ENCODE measurements around the gene APEH.

The APEH gene

DNA sequence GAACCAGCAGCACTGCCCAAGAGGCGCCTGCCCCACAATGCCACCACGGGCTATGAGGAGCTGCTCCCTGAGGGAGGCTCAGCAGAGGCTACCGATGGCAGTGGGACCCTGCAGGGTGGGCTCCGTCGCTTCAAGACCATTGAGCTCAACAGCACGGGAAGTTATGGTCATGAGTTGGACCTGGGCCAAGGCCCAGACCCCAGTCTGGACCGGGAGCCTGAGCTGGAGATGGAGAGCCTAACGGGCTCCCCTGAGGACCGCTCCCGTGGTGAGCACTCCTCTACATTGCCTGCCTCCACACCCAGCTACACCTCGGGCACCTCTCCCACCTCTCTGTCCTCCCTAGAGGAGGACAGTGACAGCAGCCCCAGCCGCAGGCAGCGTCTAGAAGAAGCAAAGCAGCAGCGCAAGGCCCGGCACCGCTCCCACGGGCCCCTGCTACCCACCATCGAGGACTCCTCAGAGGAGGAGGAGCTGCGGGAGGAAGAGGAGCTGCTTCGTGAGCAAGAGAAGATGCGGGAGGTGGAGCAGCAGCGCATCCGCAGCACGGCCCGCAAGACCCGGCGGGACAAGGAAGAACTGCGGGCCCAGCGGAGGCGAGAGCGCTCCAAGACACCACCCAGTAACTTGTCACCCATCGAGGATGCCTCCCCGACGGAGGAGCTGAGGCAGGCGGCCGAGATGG lies 21.8 kb upstream of the APEH start:
- no peak for DNase-seq

DNA sequence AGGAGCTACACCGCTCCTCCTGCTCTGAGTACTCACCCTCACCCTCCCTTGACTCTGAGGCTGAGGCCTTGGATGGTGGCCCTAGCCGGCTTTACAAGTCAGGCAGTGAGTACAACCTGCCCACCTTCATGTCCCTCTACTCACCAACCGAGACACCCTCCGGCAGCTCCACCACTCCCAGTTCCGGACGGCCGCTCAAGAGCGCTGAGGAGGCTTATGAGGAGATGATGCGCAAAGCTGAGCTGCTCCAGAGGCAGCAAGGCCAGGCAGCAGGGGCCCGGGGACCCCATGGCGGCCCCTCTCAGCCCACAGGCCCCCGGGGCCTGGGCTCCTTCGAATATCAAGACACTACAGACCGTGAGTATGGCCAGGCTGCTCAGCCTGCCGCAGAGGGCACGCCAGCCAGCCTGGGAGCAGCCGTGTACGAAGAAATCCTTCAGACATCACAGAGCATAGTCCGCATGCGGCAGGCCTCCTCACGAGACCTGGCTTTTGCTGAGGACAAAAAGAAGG lies 21.2 kb upstream of the APEH start:
- DNase-seq, result no peak

DNA sequence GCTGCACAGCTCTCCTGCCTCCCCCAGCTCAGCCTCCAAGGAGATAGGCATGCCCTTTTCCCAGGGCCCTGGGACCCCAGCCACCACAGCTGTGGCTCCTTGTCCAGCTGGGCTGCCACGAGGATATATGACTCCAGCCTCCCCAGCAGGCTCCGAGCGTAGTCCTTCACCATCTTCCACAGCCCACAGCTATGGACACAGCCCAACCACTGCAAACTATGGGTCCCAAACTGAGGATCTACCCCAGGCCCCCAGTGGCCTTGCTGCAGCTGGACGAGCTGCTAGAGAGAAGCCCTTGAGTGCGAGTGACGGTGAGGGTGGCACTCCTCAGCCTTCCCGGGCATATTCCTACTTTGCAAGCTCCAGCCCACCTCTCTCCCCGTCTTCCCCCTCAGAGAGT lies 20.5 kb upstream of the APEH start:
- DNase-seq, result no peak

DNA sequence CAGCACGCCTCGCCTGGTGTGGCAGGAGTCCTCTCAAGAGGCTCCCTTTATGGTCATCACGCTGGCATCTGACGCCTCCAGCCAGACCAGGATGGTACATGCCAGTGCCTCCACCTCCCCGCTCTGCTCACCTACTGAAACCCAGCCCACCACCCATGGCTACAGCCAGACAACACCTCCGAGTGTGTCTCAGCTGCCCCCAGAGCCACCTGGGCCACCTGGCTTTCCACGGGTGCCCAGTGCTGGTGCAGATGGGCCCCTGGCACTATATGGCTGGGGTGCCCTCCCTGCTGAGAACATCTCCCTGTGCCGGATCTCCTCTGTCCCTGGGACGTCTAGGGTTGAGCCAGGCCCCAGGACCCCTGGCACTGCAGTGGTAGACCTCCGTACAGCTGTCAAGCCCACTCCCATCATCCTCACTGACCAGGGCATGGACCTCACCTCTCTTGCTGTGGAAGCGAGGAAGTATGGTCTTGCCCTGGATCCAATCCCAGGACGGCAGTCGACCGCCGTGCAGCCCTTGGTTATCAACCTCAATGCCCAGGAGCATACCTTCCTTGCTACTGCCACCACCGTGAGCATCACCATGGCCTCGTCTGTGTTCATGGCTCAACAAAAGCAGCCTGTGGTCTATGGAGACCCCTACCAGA lies 19.9 kb upstream of the APEH start:
- no peak for DNase-seq

DNA sequence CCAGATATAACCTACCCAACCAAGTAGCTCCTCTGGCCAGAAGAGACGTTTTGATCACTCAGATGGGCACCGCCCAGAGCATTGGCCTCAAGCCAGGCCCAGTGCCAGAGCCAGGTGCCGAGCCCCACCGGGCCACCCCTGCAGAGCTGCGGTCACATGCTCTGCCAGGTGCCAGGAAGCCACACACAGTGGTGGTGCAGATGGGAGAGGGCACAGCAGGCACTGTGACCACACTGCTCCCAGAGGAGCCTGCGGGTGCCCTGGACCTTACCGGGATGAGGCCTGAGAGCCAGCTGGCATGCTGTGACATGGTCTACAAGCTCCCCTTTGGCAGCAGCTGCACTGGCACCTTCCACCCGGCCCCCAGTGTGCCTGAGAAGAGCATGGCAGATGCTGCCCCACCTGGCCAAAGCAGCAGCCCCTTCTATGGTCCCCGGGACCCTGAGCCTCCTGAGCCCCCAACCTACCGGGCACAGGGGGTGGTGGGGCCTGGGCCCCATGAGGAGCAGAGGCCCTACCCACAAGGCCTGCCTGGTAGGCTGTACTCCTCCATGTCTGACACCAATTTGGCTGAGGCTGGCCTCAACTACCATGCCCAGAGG lies 19.1 kb upstream of the APEH start:
- peak; percentile 88 for DNase-seq

DNA sequence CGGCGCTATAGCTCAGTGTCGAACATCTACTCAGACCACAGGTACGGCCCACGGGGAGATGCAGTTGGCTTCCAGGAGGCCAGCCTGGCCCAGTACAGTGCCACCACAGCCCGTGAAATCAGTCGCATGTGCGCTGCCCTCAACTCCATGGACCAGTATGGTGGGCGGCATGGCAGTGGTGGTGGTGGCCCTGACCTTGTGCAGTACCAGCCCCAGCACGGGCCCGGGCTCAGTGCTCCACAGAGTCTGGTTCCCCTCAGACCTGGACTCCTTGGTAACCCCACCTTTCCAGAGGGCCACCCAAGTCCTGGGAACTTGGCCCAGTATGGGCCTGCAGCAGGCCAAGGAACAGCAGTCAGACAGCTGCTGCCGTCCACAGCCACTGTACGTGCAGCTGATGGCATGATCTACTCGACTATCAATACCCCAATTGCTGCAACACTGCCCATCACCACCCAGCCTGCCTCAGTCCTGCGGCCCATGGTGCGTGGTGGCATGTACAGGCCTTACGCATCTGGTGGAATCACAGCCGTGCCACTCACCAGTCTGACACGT lies 18.3 kb upstream of the APEH start:
- no peak for DNase-seq

DNA sequence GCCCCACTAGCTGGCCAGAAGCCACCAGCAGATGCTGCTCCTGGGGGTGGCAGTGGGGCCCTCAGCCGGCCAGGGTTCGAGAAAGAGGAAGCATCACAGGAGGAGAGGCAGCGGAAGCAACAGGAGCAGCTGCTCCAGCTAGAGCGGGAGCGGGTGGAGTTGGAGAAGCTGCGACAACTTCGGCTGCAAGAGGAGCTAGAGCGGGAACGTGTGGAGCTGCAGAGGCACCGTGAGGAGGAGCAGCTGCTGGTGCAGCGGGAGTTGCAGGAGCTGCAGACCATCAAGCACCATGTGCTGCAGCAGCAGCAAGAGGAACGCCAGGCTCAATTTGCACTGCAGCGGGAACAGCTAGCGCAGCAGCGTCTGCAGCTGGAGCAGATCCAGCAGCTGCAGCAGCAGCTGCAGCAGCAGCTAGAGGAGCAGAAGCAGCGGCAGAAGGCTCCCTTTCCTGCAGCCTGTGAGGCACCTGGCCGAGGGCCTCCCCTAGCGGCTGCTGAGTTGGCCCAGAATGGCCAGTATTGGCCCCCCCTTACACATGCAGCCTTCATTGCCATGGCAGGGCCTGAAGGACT lies 17.5 kb upstream of the APEH start:
- DNase-seq, result no peak

DNA sequence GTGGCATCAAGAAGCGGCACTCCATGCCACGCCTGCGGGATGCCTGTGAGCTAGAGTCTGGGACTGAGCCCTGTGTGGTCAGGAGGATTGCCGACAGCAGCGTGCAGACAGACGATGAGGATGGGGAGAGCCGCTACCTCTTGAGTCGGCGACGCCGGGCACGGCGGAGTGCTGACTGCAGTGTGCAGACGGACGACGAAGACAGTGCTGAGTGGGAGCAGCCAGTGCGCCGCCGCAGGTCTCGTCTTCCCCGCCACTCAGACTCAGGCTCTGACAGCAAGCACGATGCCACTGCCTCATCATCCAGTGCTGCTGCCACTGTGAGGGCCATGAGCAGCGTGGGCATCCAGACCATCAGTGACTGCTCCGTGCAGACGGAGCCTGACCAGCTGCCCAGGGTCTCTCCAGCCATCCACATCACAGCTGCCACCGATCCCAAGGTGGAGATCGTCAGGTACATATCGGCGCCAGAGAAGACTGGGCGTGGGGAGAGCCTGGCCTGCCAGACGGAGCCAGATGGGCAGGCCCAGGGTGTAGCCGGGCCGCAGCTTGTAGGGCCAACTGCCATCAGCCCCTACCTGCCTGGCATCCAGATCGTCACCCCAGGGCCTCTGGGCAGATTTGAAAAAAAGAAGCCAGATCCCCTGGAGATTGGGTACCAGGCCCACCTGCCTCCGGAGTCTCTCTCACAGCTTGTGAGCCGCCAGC lies 16.8 kb upstream of the APEH start:
- no peak for DNase-seq

DNA sequence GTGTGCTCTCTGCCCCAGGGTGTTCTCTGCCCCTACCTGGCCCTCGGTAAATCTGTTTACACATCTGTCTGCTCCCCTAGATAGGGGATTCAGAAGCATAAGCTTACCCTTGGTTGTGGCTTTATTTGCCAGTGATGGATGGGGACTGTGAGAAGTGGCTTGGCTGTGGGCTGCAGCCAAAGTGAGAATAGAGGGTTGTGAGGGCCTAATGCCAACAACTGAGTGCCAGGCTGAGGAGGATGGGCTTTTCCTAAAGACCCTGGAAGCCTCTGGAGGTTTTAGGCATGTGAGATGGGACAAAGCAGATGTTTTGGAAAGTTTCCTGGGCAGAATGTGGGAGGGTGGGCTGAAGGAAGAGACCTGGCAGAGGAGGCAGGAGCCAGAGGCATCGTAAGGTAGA lies 15.4 kb upstream of the APEH start:
- DNase-seq, result peak; percentile 29

DNA sequence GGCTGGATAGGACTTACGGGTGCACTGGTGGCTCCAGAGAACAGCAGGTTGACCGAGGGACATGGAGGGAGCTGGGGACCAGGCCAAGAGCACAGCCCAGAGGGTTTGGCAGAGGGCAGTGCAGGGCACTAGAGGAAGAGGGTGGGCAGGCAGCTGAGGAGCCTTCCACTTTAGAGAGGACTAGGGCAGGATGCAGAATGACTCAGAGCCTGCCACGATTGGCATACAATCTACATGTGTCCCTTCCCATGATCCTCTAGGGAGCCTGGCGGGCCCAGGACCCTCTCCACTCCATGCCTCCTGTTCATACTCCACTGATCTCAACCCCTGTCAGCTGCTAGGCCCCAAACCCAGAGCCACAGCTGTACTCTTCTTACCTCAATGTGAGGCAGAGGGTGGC lies 14.4 kb upstream of the APEH start:
- DNase-seq, result no peak

DNA sequence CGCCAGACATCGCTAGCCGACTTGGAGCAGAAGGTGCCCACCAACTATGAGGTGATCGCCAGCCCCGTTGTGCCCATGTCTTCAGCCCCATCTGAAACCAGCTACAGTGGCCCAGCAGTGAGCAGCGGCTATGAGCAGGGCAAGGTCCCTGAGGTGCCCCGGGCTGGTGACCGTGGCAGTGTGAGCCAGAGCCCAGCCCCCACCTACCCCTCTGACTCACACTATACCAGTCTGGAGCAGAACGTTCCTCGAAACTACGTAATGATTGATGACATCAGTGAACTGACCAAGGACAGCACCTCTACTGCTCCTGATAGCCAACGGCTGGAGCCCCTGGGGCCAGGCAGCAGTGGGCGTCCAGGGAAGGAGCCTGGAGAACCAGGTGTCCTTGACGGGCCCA lies 12.9 kb upstream of the APEH start:
- DNase-seq, result no peak

DNA sequence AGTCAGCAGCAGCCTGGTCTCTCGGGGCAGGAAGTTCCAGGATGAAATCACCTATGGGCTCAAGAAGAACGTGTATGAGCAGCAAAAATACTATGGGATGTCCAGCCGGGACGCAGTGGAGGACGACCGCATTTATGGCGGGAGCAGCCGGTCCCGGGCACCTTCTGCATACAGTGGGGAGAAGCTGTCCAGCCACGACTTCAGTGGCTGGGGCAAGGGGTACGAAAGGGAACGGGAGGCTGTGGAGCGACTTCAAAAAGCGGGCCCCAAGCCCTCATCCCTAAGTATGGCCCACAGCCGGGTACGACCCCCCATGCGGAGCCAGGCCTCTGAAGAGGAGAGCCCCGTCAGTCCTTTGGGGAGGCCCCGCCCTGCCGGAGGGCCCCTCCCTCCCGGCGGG lies 12.1 kb upstream of the APEH start:
- DNase-seq, result no peak

DNA sequence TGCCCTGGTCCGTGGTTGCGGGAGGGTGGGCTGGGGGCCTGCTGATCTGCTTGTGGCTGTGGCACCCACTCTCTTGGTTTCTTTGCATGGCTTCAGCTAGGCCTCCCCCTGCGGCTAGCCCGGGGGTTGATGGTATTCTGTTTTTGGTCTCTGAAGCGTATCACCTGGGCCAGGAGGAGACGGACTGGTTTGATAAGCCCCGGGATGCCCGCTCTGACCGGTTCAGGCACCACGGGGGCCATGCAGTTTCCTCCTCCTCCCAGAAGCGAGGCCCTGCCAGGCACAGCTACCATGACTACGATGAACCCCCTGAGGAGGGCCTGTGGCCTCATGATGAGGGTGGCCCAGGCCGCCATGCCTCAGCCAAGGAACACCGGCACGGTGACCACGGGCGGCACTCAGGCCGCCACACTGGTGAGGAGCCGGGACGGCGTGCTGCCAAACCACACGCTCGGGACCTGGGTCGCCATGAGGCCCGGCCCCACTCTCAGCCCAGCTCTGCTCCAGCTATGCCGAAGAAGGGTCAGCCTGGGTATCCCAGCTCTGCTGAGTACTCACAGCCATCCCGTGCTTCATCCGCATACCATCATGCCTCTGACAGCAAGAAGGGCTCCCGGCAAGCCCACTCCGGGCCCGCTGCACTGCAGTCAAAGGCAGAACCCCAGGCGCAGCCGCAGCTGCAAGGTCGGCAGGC lies 11.3 kb upstream of the APEH start:
- no peak for DNase-seq

DNA sequence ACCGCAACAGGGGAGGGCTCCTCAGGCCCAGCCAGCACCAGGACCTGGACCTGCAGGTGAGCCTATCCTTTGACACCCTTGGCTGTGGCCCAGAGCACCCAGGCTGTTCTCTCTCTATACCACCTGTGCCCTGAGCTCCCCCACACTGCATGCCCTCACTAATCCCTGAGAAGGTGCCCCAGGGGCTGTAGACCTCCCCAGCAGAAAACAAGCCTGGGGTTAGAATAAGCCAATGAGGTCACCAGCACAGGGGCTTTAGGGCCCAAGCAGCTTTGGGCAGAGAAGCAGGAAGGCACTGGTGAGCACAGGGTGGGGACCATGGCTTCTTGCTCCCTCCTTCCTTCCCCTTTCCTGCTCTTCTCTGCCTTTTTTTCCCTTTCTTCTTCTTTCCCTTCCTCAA lies 10.3 kb upstream of the APEH start:
- DNase-seq, result no peak

DNA sequence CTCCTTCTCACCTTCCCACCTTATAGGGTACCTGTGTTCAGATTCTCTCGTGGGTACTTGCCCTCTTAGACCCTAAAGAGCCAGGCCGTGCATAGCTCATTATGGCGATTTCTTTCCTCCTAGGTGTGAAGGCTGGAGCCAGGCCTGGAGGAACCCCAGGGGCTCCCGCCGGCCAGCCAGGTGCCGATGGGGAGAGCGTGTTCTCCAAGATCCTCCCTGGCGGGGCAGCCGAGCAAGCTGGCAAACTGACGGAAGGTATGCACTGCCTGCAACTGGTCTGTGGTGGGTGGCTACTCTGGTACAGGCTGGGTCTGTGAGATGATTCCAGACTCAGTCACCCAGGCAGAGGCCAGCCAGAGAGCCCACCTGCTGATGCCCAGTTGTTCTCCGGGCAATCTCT lies 9.9 kb upstream of the APEH start:
- DNase-seq, result peak; percentile 9

DNA sequence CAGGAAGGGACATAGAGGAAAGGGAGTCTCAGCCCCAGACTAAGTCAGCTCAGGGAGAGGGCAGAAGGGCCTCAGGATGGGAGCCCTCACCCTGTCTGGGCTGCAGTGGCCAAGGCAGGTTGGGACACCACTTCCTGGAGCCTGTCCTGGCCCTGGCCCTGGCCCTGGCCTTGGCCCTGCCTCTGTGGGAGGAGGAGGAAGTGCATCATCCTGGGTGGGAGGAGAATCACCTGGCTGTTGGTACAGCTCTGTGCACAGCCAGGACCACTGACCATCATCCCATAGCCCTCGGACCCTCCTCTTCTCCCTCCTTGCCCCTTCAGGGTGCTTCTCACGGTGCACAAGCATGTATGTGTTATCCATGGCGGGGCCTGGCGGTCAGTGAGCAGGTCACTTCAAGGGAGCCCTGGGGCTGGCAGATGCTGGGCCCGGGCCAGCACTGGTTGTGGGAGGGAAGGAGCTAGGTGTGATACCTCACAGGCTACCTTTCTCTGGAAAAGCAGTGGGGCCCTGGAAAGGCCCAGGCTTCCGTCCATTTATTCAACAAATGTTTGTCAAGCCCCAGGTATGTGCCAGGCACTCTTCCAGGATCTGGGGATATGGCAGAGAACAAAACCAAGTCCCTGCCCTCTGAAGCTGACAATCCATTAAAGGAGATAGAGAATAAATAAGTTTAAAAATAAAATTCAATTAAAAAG lies 8.2 kb upstream of the APEH start:
- no peak for DNase-seq

DNA sequence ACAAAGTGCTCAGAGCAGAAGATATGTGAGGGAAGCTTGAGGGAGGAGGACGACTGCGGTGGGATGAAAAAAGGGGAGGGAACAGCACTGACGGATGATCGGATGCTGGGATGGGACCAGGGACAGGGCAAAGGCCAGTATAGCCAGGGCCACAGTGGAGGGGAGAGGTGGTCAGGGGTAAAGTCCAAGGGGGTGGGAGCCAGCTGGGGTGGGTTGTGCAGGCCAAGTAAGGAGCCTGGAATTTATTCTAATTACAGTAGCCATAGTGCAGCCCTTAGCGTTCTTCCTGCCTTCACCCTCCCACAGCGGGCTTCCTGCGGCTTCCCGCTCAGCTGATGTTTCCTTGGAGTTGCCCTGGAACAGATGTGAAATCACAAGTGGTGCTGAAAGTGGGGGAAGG lies 7.6 kb upstream of the APEH start:
- peak; percentile 5 for DNase-seq

DNA sequence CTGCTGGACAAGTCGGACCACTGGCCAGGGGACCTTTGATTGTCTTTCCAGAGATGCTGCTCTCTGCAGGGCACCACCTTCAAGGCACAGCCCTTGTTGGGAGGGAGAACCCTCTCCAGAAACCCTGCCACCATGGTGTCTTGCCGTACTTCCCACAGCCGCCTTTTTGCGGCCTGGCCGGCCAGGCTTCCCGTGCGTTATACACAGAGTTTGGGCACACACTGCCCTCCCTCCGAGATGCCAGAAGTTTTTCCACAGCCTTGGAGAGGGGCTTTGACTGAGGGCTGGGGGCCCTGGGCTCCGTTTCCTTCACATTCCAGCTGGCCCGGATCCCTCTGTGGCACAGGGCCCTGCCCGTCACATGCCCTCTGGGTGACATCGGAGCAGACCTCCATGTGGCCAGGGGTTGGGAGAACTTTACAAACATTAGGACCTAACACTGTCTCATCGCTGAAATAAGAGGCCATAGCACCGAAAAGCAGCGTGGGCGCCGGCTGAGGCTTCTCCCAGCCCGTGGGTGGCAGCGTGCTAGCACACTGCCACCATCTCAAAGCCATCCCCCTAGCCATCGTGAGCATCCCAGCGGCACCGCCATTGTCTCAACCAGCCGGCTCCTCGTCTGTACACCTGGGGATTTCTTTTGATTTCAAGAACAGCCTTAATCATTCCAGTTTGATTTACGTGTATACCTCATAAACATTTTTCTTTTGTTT lies 6.3 kb upstream of the APEH start:
- no peak for DNase-seq

DNA sequence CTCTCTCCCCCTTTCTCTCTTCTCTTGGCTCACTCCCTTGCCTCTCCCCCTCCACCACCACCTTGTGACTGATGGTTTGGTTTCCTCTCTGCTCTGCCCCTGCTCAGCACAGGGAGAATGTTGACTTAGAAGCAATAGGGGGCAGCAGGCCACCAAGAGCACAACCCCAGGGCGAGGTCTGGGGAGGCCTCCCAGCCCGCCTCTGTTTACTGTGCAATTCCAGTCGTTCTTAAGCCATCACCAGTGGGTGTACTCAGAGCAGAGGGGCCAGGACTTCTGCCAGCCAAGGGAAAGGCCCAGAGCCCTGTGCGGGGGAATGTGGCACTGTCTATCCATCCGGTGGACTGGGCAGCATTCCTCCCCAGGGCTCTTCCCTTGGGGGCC lies 5.7 kb upstream of the APEH start:
- DNase-seq, result peak; percentile 44

DNA sequence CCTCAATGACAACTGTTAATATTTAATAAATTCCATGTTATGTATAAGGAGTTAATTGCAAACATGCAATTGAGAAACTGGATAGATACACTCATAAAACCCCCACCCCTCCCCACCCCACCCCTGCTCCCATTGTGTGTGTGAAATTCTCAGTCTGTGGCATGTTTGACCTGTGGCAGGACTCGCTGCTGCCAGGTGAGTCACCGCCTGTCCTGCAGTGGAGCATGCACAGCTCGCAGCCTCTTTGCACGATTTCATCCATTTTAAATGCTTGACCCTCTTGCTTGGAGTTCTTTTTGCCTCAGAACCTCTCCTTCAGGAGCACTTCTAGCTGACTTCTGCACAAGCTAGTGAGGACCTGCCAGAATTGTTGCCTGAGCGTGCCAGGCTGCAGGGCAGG lies 5.3 kb upstream of the APEH start:
- no peak for DNase-seq

DNA sequence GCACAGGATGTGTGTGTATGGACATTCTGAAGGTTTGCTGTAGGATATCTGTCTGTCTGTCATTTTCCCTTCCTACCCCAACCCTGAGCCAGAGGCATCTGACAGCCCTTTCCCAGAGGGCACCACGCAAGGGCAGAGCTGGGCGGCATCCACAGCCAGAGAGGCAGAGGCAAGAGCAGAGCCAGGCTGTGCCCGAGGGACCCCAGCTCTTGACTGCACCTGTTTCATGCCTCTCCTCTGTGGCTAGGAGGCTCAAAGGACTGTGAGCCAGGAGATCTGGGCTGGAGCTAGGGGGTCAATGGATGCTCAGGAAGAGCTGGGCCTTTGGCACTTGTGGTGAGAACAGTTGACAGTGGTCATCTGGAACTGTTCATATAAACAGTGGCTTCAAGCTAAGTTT lies 4.8 kb upstream of the APEH start:
- DNase-seq, result no peak

Data from NCI-H69 (cell line).